Pancreas (tissue), 10 donors: ENCODE data around the gene TRIP12. TPM values are rescaled to one million over a fixed set of nuclear protein-coding genes. Genes with fewer than 3 reads are reported as not detected.
A peak's percentile ranks its signal among the peaks of the same experiment; 100 is the strongest.
"Not testable (repeated sequence)": the region's sequence is repeated elsewhere in the genome, so short reads cannot be mapped to it uniquely, and the experiment has no call there.

Experiments used
- ATAC-seq, 4 donors: fragments of 200-7000 bp; cut with Tn5 transposase; one replicate each; pipeline versions ENCODE4 v1.8.0 to v1.9.1; 2020; ENCODE audit warnings: mild to moderate bottlenecking in 4 of 4, moderate library complexity in 4 of 4
- DNase-seq, 6 donors: peaks; one replicate each; pipeline ENCODE4 v3.0.0-alpha.2; 2020
- FAIRE-seq: peaks from 2 replicates; lab custom pipeline; 2012; peaks lifted over from hg19 to GRCh38; lab: Jason Lieb, UNC
- H3K27ac ChIP-seq, 4 donors: fragments of 200-600 bp; sonication (generic); 1 replicate in 3 of 4; 2 replicates in 1 of 4; pipeline versions ENCODE4 v1.5.0 to v1.8.0; 2020
- H3K27me3 ChIP-seq, 4 donors: fragments of 200-600 bp; one replicate each; pipeline ENCODE4 v1.8.0; 2021
- H3K36me3 ChIP-seq, 3 donors: fragments of 200-600 bp; sonication (generic) in 1 of 3; one replicate each; pipeline versions ENCODE4 v1.5.0 to v1.8.0; 2020 to 2021
- H3K4me1 ChIP-seq, 3 donors: fragments of 200-600 bp; one replicate each; pipeline ENCODE4 v1.8.0; 2021
- H3K4me3 ChIP-seq, 4 donors: fragments of 200-600 bp; sonication (generic) in 2 of 4; one replicate each; pipeline versions ENCODE4 v1.5.0 to v1.8.0; 2020 to 2021
- H3K9me3 ChIP-seq, 4 donors: fragments of 200-600 bp; one replicate each; pipeline ENCODE4 v1.8.0; 2021
- CTCF ChIP-seq, 4 donors: fragments of 200-600 bp; sonication (generic) in 3 of 4; IDR thresholded peaks; one replicate each; pipeline versions ENCODE4 v1.5.0 to v1.8.0; 2021; ENCODE audit warnings: antibody characterized with exemption in 4 of 4
- WGBS, 2 donors: extraction: QIAGEN DNeasy Blood & Tissue Kit; methylation state at CpG; one replicate each; pipeline ENCODE4 v1.1.7; 2013; 5-methylcytosine and 5-hydroxymethylcytosine counted together
- intact Hi-C, 3 donors: fragments of 100-400 bp; cut with DNase I; formaldehyde crosslinking; loops; one replicate each; pipeline versions ENCODE4 v1.11.1 to v1.14.2; 2022
- polyA plus RNA-seq, 2 donors: library from polyadenylated mRNA; stranded (reverse); fragments of 200-250 nt; gene quantifications; one replicate each; pipeline ENCODE4 v1.2.3, GENCODE V29; 2013
- total RNA-seq, 6 donors: library from RNA; stranded (reverse); fragmentation: NEBNext Ultra II Directional in 4 of 6; extraction: Animal tissue kit (Norgen Biotek cat#: 25700) in 4 of 6; gene quantifications; one replicate each; pipeline versions ENCODE4 v1.2.1 to v1.2.4, GENCODE V29; 2021 to 2023
- donor health status: healthy with polysubstance abuse.
- donor health status: DM: no; HTN: no; CAD: no; lungs with moderate emphysema.
- donor health status: DM: no; HTN: no; CAD: no.
- donor health status: control.
- donor health status: control.
- donor health status: Bipolar disorder and iron deficiency.
- donor health status: DM: yes; HTN: yes; CAD: no.
- donor health status: DM: no; HTN: no; CAD: no.
- donor health status: DM: no; HTN: no; CAD: no.
- donor health status: DM: yes; HTN: yes; CAD: no.

The TRIP12 gene
- total and polyA plus RNA-seq, 8 donors, result 12.2 to 106 (median 58.6) TPM

- WGBS, 2 donors, result 73 to 83% methylated on average over 3 of the region's 3 CpGs
- Histone ChIP-seq H3K4me1 (no peaks in the 10 kb centered on the region), H3K27me3 (no peaks in the 10 kb centered on the region), H3K9me3 (no peaks in the 10 kb centered on the region), H3K4me3 (no peak overlapping the region), H3K36me3 (no peaks in the 10 kb centered on the region), H3K27ac (no peak overlapping the region)
- intact Hi-C loops, result no loop called here
- ATAC-seq (no peak), FAIRE-seq (no peak), DNase-seq (no peak)
- no peak for TF ChIP-seq CTCF (IDR thresholded peaks at IDR 0.05)
Measured at GRCh38 chr2:229748950-229749349, 172.9 kb downstream of the TRIP12 start.

DNA sequence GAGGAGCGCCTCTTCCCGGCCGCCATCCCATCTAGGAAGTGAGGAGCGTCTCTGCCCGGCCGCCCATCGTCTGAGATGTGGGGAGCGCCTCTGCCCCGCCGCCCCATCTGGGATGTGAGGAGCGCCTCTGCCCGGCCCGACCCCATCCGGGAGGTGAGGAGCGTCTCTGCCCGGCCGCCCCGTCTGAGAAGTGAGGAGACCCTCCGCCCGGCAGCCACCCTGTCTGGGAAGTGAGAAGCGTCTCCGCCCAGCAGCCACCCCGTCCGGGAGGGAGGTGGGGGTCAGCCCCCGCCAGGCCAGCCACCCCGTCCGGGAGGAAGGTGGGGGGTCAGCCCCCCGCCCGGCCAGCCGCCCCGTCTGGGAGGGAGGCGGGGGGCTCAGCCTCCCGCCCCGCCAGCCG is 179.1 kb downstream of the TRIP12 start:
- FAIRE-seq, H3K36me3 ChIP-seq, H3K9me3 ChIP-seq, H3K27me3 ChIP-seq, H3K27ac ChIP-seq, intact Hi-C loops, H3K4me3 ChIP-seq, H3K4me1 ChIP-seq, ATAC-seq: not testable (repeated sequence)
- peak in 1 of 6 donors; percentile 42 for DNase-seq
- WGBS, 2 donors, result 93 to 95% methylated on average over 9 to 34 of the region's 35 CpGs

DNA sequence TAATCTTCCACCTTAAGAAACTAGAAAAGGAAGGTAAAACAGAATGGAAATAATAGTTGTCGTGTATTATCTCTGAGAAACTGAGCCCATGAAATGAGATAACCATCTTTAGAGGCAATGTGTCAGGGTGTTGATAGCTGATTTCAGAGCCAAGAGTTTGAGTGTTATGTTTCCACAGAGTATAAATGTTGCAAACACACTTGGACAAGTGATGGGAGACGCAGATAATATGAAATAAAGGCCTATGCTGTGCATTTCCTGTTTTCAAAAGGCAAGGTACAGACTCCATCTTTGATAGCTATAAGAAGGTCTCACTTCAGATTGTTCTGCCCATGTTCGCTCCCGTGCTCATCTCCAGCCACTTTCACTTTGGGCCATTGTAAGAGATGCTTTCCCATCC is 181.5 kb downstream of the TRIP12 start:
- no peaks in the 10 kb centered on the region for H3K27me3 ChIP-seq
- H3K27ac ChIP-seq, result no peak overlapping the region
- no peaks in the 10 kb centered on the region for H3K4me1 ChIP-seq
- WGBS, 2 donors, result 76 to 92% methylated on average over 4 of the region's 4 CpGs
- H3K36me3 ChIP-seq, result no peaks in the 10 kb centered on the region
- no peak for TF ChIP-seq CTCF (IDR thresholded peaks at IDR 0.05)
- peaks cover 0 to 4% (median 0%) of the 10 kb centered on the region in 4 donors for H3K9me3 ChIP-seq
- no peak for DNase-seq
- intact Hi-C loops, result no loop called here
- ATAC-seq, result no peak
- FAIRE-seq, result no peak
- no peak overlapping the region for H3K4me3 ChIP-seq

DNA sequence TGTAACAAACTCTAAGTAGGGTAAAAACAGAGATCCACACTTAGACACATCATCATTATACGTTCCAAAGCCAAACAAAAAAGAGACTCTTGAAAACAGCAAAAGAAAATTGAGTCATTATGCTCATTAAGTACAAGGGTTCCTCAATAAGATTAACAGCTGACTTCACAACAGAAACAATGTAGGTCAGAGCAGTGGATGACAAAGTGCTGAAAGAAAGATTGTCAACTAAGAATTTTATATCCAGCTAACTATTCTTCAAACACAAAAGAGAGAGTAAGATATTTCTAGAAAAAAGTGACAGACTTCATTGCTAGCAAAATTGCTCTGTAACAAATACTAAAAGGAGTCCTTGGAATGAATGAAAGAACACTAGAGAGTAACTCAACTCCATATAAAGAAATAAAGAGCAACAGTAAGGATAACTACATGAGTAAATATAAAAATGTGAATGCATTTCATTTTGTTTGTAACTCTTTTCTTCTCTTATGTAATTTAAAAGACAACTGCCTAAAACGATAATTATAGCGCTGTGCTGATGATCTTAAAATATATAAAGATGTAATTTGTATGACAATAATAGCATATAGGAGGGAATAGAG is 183.7 kb downstream of the TRIP12 start:
- FAIRE-seq (no peak), DNase-seq (no peak), ATAC-seq (no peak)
- Histone ChIP-seq H3K27me3 (no peaks in the 10 kb centered on the region), H3K36me3 (no peaks in the 10 kb centered on the region), H3K4me1 (no peaks in the 10 kb centered on the region), H3K4me3 (no peak overlapping the region), H3K9me3 (peaks cover 0 to 4% (median 0%) of the 10 kb centered on the region in 4 donors), H3K27ac (no peak overlapping the region)
- intact Hi-C loops, result no loop called here
- WGBS, 2 donors, result 70 to 82% methylated on average over 3 of the region's 3 CpGs
- TF ChIP-seq CTCF (IDR thresholded peaks at IDR 0.05), result no peak

GRCh38 chr2:229734410-229734809 is 187.4 kb downstream of the TRIP12 start:
- FAIRE-seq (no peak), DNase-seq (no peak), ATAC-seq (no peak)
- intact Hi-C loops, result no loop called here
- Histone ChIP-seq H3K4me3 (no peak overlapping the region), H3K4me1 (no peaks in the 10 kb centered on the region), H3K36me3 (no peaks in the 10 kb centered on the region), H3K27ac (no peak overlapping the region), H3K27me3 (no peaks in the 10 kb centered on the region), H3K9me3 (peaks cover 0 to 4% (median 0%) of the 10 kb centered on the region in 4 donors)
- TF ChIP-seq CTCF (IDR thresholded peaks at IDR 0.05), result no peak
- WGBS, 2 donors, result 66 to 78% methylated on average over 1 of the region's 1 CpG
